Neural cell (in vitro differentiated cells): ENCODE data around the gene SMARCD1. TPM values are rescaled to one million over a fixed set of nuclear protein-coding genes. Genes with fewer than 3 reads are reported as not detected.

Experiments
- H2AFZ ChIP-seq: fragments of 200-600, 300-800 bp; sonication (generic), shearing (Covaris generic); 2 replicates; pipeline ENCODE4 v1.6.0; 2014; ENCODE audit warnings: low read depth, mild to moderate bottlenecking, antibody characterized with exemption, low read length, moderate library complexity
- H3F3A ChIP-seq: fragments of 200-600 bp; shearing (Covaris generic); 2 replicates; pipeline ENCODE4 v1.6.1; 2016; ENCODE audit warnings: mild to moderate bottlenecking, moderate library complexity, mixed read lengths, antibody characterized with exemption, low read length; ENCODE audit not compliant: insufficient read depth, poor library complexity, severe bottlenecking
- H3K27ac ChIP-seq: fragments of 200-600, 300-800 bp; sonication (generic), shearing (Covaris generic); 2 replicates; pipeline ENCODE4 v1.5.1; 2014; ENCODE audit warnings: mild to moderate bottlenecking, low read length, moderate library complexity
- H3K27me3 ChIP-seq: fragments of 300-800, 200-600 bp; sonication (generic), shearing (Covaris generic); 2 replicates; pipeline ENCODE4 v1.6.0; 2014; ENCODE audit warnings: mild to moderate bottlenecking, low read depth, low read length, moderate library complexity; ENCODE audit not compliant: insufficient read depth
- H3K36me3 ChIP-seq: fragments of 300-800, 200-600 bp; sonication (generic), shearing (Covaris generic); 2 replicates; pipeline ENCODE4 v1.5.1; 2014; ENCODE audit warnings: mild to moderate bottlenecking, antibody characterized with exemption, low read length, moderate library complexity; ENCODE audit not compliant: insufficient read depth
- H3K4me2 ChIP-seq: fragments of 300-800, 200-600 bp; sonication (generic), shearing (Covaris generic); 2 replicates; pipeline ENCODE4 v1.6.0; 2014; ENCODE audit warnings: mild to moderate bottlenecking, low read length
- H3K4me3 ChIP-seq: fragments of 300-800, 200-600 bp; sonication (generic), shearing (Covaris generic); 2 replicates; pipeline ENCODE4 v1.5.1; 2014; ENCODE audit warnings: mild to moderate bottlenecking, low read length, moderate library complexity
- H3K79me2 ChIP-seq: fragments of 200-600 bp; shearing (Covaris generic); replicated peaks from 2 replicates; pipeline ENCODE4 v1.6.0; 2014; ENCODE audit warnings: mild to moderate bottlenecking, low read length, moderate library complexity; ENCODE audit not compliant: insufficient read depth
- H3K9ac ChIP-seq: fragments of 300-800, 200-600 bp; sonication (generic), shearing (Covaris generic); 2 replicates; pipeline ENCODE4 v1.6.1; 2016; ENCODE audit warnings: mild to moderate bottlenecking, low read length, mixed read lengths
- H3K9me2 ChIP-seq: fragments of 200-600 bp; shearing (Covaris generic); 2 replicates; pipeline ENCODE4 v1.6.1; 2016; ENCODE audit warnings: mild to moderate bottlenecking, low read length, mixed read lengths; ENCODE audit not compliant: insufficient read depth
- H3K9me3 ChIP-seq: fragments of 200-600, 300-800 bp; sonication (generic), shearing (Covaris generic); 2 replicates; pipeline ENCODE4 v1.6.1; 2016; ENCODE audit warnings: mild to moderate bottlenecking, mixed run types, low read length, moderate library complexity, mixed read lengths
- H4K20me1 ChIP-seq: fragments of 200-600 bp; shearing (Covaris generic); 2 replicates; pipeline ENCODE4 v1.6.1; 2016; ENCODE audit warnings: mild to moderate bottlenecking, mixed run types; ENCODE audit not compliant: insufficient read depth
- EP300 ChIP-seq: fragments of 450-650 bp; conservative IDR thresholded peaks from 2 replicates; pipeline ENCODE4 v1.6.1; 2014; ENCODE audit warnings: antibody characterized with exemption, mild to moderate bottlenecking, moderate library complexity; ENCODE audit not compliant: poor library complexity, severe bottlenecking
- EZH2 ChIP-seq: fragments of 200-600, 300-800 bp; shearing (Covaris generic), sonication (generic); IDR thresholded peaks from 2 replicates; pipeline ENCODE4 v1.6.1; 2014; ENCODE audit warnings: antibody characterized with exemption, low read length, borderline replicate concordance, mild to moderate bottlenecking; ENCODE audit not compliant: insufficient read depth, poor library complexity, severe bottlenecking
- MXI1 ChIP-seq: fragments of 450-650 bp; conservative IDR thresholded peaks from 2 replicates; pipeline ENCODE4 v1.6.1; 2014; ENCODE audit warnings: antibody characterized with exemption, mild to moderate bottlenecking; ENCODE audit not compliant: poor library complexity, severe bottlenecking
- POLR2AphosphoS5 ChIP-seq: IDR thresholded peaks from 2 replicates; pipeline ENCODE4 v1.6.1; 2012
- RAD21 ChIP-seq: fragments of 450-650 bp; conservative IDR thresholded peaks from 2 replicates; pipeline ENCODE4 v1.6.1; 2014; ENCODE audit warnings: antibody characterized with exemption, mild to moderate bottlenecking, moderate library complexity
- SMC3 ChIP-seq: fragments of 450-650 bp; conservative IDR thresholded peaks from 2 replicates; pipeline ENCODE4 v1.6.1; 2014; ENCODE audit warnings: antibody characterized with exemption, mild to moderate bottlenecking, moderate library complexity; ENCODE audit not compliant: poor library complexity
- TAF1 ChIP-seq: IDR thresholded peaks from 2 replicates; pipeline ENCODE4 v1.6.1; 2012; ENCODE audit warnings: low read depth
- polyA plus RNA-seq: library from polyadenylated mRNA; depleted of rRNA; stranded (reverse); fragments of >200 nt; gene quantifications from 2 replicates; pipeline ENCODE4 v1.2.3, GENCODE V29; 2014
- TF ChIP-seq, protein P1 (sequence below): fragments of 450-650 bp; IDR thresholded peaks from 2 replicates; pipeline ENCODE4 v1.5.1; 2014; ENCODE audit warnings: antibody characterized with exemption, mild to moderate bottlenecking, moderate library complexity; ENCODE audit not compliant: poor library complexity, severe bottlenecking
- TF ChIP-seq, protein P2 (sequence below): IDR thresholded peaks from 2 replicates; pipeline ENCODE4 v1.6.1; 2012; ENCODE audit warnings: borderline replicate concordance

The SMARCD1 gene
- polyA plus RNA-seq, 1 donor from 2014 or later = 90.9 TPM

DNA sequence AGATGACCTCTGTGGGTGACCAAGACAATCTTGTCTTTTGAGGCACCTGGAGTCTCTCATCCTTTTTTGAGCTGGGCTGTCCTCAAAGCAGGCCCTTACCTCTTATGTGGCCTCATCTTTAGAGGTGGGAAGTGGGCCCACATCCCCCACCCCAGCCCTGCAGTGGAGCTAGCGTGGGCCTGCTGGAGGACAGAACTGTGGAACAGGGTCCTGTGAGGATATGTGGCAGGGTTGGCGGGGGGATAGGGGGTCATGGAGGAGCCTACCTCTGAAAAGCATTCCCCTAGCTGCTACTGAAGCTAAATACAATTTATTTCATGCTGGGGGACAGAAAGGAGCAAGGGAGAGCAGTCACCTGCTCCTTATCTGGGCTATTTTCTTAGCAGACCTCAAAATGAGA, 18.2 kb downstream of the SMARCD1 start:
- Histone ChIP-seq H4K20me1 (no peaks in the 10 kb centered on the region), H3K9me2 (no peaks in the 10 kb centered on the region), H3F3A (peaks cover 4% of the 10 kb centered on the region), H3K9me3 (no peaks in the 10 kb centered on the region), H3K27me3 (no peaks in the 10 kb centered on the region), H3K27ac (no peak overlapping the region), H2AFZ (no peak overlapping the region), H3K79me2 (no peaks in the 10 kb centered on the region), H3K4me2 (no peak overlapping the region), H3K4me3 (no peak overlapping the region), H3K9ac (no peak overlapping the region), H3K36me3 (peaks cover 5% of the 10 kb centered on the region)
- no peak for TF ChIP-seq POLR2AphosphoS5
- no peak for TF ChIP-seq RAD21
- TF ChIP-seq EZH2 = no peak
- TF ChIP-seq, protein P1, sequence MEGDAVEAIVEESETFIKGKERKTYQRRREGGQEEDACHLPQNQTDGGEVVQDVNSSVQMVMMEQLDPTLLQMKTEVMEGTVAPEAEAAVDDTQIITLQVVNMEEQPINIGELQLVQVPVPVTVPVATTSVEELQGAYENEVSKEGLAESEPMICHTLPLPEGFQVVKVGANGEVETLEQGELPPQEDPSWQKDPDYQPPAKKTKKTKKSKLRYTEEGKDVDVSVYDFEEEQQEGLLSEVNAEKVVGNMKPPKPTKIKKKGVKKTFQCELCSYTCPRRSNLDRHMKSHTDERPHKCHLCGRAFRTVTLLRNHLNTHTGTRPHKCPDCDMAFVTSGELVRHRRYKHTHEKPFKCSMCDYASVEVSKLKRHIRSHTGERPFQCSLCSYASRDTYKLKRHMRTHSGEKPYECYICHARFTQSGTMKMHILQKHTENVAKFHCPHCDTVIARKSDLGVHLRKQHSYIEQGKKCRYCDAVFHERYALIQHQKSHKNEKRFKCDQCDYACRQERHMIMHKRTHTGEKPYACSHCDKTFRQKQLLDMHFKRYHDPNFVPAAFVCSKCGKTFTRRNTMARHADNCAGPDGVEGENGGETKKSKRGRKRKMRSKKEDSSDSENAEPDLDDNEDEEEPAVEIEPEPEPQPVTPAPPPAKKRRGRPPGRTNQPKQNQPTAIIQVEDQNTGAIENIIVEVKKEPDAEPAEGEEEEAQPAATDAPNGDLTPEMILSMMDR = no peak
- TF ChIP-seq EP300 = no peak
- TF ChIP-seq, protein P2, sequence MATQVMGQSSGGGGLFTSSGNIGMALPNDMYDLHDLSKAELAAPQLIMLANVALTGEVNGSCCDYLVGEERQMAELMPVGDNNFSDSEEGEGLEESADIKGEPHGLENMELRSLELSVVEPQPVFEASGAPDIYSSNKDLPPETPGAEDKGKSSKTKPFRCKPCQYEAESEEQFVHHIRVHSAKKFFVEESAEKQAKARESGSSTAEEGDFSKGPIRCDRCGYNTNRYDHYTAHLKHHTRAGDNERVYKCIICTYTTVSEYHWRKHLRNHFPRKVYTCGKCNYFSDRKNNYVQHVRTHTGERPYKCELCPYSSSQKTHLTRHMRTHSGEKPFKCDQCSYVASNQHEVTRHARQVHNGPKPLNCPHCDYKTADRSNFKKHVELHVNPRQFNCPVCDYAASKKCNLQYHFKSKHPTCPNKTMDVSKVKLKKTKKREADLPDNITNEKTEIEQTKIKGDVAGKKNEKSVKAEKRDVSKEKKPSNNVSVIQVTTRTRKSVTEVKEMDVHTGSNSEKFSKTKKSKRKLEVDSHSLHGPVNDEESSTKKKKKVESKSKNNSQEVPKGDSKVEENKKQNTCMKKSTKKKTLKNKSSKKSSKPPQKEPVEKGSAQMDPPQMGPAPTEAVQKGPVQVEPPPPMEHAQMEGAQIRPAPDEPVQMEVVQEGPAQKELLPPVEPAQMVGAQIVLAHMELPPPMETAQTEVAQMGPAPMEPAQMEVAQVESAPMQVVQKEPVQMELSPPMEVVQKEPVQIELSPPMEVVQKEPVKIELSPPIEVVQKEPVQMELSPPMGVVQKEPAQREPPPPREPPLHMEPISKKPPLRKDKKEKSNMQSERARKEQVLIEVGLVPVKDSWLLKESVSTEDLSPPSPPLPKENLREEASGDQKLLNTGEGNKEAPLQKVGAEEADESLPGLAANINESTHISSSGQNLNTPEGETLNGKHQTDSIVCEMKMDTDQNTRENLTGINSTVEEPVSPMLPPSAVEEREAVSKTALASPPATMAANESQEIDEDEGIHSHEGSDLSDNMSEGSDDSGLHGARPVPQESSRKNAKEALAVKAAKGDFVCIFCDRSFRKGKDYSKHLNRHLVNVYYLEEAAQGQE = no peak
- no peak for TF ChIP-seq SMC3
- TF ChIP-seq TAF1 = no peak
- TF ChIP-seq MXI1 = no peak

DNA sequence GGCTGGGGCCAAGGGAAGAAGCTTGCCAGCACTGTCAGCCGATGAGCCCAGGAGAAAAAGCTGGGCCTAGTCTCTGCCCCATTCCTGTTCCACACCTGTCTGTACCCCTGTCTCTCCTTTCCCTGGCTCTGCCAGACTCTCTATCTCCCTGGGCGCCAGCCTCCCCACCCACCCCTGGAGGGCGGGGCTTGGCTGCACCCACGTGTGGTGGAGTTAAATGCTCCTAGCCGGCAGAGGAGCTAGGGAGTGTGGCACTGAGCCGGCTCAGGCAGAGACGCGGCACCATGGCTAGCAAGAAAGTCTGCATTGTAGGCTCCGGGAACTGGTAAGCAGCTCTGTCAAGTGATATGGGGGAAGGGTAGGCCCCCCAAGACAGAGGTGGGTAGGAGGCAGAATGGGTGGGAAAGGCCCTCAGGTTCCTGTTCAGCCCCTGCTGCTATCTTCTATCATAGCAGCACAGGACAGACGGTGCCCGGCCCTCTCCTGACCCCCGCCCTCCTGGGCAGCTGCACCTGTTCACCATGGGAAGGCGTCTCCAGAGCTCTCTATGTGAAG, 18.7 kb downstream of the SMARCD1 start, which contains the start of gene GPD1:
Gene GPD1, plus strand, starts transcription at position 242 of the 555 bp plus-strand sequence. Its CDS starts 43 bp downstream, at position 285.
- H3K9me3 ChIP-seq = no peaks in the 10 kb centered on the region
- H3F3A ChIP-seq = peaks cover 4% of the 10 kb centered on the region
- no peaks in the 10 kb centered on the region for H3K79me2 ChIP-seq
- no peaks in the 10 kb centered on the region for H4K20me1 ChIP-seq
- H2AFZ ChIP-seq = no peak within 1 kb of the TSS
- H3K9me2 ChIP-seq = no peaks in the 10 kb centered on the region
- no peak within 1 kb of the TSS for H3K9ac ChIP-seq
- TF ChIP-seq, protein P2 = no peak
- no peak for TF ChIP-seq EP300
- TF ChIP-seq TAF1 = no peak
- TF ChIP-seq EZH2 = no peak
- TF ChIP-seq SMC3 = no peak
- TF ChIP-seq MXI1 = no peak
- TF ChIP-seq, protein P1 = no peak
- no peak for TF ChIP-seq RAD21
- no peak for TF ChIP-seq POLR2AphosphoS5
- H3K27me3 ChIP-seq = no peaks in the 10 kb centered on the region
- no peak within 1 kb of the TSS for H3K27ac ChIP-seq
- H3K36me3 ChIP-seq = peaks cover 5% of the 10 kb centered on the region
- H3K4me3 ChIP-seq = no peak within 1 kb of the TSS
- H3K4me2 ChIP-seq = no peak within 1 kb of the TSS
